ENCODE data around the gene SRGAP1.
"Not testable (repeated sequence)": the region's sequence is repeated elsewhere in the genome, so short reads cannot be mapped to it uniquely, and the experiment has no call there.

Gene SRGAP1

DNA sequence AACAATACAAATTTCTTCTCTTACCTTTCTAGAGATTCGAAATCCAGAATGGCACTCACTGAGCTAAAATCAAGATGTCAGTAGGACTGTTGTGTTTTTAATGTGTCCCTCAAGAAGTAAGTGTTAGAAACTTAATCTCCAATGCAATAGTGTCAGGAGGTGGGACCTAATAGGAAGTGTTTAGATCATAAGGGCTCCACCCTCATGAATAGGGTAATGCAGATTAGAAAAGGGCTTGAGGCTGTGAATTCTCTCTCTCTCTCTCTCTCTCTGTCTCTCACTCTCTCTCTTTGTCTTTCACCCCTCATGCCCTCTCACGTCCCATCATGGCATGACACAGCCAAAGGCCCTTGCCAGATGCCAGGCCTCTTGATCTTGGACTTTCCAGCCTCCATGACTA lies 15.6 kb upstream of the SRGAP1 start:
- no peak overlapping the region for H3K4me3 ChIP-seq (ENCODE audit: low read depth, low read length)
- DNase-seq (ENCODE audit: low read depth) = no peak

DNA sequence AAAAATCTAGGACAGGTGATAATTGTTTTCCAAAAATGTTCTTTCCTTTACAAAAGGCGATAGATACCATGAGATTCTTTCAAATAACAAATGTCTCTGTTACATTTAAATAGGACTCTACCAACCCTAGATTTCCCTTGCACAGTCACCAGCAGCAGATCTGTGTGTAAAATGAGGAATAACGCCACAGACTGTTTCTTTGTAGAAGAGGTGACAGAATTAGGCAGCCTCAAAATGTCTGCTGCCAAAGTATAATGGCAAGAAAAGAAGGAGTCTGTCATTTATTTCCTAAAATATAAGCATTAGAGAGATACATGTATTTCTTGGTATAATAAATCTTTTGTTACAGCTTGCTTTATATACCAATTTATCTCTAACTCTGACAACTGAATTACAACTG lies 8.5 kb upstream of the SRGAP1 start:
- DNase-seq (ENCODE audit: low read depth) = no peak
- H3K4me3 ChIP-seq (ENCODE audit: low read depth, low read length) = no peak overlapping the region

DNA sequence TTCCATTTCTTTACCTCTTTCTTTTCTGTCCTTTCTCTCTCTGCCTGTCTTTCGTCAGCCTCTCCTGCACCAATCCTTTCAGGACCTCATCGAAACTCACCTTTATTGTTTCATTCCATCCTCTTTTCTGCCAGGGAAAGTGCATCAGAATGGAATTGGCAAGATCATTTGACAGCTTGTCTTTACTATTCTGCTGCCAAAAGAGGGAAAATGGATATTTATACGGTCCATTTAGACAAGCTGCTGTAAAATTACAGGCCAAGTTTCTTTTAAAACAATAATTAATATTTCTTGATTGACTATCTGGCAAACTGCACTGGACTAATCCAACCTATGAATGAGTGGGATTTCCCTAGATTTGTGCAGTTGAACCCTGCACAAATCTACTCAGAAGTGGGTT lies 7.6 kb upstream of the SRGAP1 start:
- DNase-seq (ENCODE audit: low read depth) = no peak
- no peak overlapping the region for H3K4me3 ChIP-seq (ENCODE audit: low read depth, low read length)

DNA sequence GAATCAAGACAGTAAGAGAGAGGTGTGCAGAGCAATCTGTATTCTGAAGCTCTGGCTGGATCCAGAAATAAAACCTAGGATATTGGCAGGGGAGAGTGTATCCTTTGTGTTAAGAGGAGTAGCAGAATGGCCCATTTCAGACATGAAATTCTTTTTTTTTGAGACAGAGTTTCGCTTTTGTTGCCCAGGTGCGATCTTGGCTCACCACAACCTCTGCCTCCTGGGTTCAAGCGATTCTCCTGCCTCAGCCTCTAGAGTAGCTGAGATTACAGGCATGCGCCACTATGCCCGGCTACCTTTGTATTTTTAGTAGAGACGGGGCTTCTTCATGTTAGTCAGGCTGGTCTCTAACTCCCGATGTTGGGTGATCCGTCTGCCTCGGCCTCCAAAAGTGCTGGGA lies 6.1 kb upstream of the SRGAP1 start:
- H3K4me3 ChIP-seq (ENCODE audit: low read depth, low read length) = no peak overlapping the region
- DNase-seq (ENCODE audit: low read depth) = no peak

DNA sequence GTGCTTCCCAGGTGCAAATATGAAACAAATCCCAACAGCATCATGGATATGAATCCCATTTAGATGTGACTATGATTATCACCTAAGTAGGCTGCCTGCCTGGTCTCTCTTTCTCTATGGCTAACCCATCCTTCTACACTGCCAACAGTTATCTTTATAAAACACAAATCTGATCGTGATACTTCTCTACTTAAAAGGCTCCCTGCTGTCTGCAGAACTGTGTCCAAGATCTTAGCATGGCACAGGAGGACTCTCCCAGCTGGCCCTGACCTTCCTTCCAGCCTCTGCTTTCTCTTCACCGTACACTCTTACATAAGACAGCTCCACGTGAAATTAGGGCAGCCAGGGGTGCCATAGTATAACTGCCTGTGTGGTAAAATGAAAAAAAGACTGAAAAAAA lies 3.5 kb upstream of the SRGAP1 start:
- DNase-seq (ENCODE audit: low read depth) = no peak

DNA sequence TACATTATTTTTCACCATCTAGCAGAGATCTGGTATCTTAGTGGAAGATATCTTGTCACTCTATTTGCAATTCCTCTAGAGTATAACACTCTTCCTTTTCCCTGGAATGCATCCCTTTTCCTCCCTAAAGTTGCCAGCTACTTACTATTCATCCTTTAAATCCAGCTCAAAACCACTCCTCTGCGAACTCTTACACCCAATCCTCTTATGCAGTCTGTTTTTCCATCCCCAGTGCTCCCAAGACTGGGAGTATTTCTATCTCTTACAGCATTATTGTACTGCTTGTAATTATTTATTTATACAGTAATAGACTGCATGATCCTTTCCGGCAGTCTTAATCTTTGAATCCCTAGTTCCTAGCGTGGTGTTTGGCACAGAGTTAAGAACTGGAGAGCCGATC lies 2.9 kb upstream of the SRGAP1 start:
- no peak overlapping the region for H3K4me3 ChIP-seq (ENCODE audit: low read depth, low read length)
- no peak for DNase-seq (ENCODE audit: low read depth)

More for the DNA sequence above, 3.5 kb upstream of the SRGAP1 start:
- H3K4me3 ChIP-seq (ENCODE audit: low read depth, low read length) = no peak overlapping the region

DNA sequence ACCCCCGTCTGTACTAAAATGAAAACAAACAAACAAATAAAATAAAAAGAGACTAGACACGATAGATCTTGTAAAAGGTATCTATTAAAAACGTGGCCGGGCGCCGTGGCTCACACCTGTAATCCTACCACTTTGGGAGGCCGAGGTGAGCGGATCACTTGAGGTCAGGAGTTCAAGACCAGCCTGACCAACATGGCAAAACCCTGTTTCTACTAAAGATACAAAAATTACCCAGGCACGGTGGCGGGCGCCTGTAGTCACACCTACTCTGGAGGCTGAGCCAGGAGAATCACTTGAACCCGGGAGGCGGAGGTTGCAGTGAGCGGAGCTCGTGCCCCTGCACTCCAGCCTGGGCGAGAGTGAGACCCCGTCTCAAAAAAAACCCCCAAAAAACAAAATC lies 1.8 kb upstream of the SRGAP1 start:
- not testable (repeated sequence) for H3K4me3 ChIP-seq (ENCODE audit: low read depth, low read length); DNase-seq (ENCODE audit: low read depth)

DNA sequence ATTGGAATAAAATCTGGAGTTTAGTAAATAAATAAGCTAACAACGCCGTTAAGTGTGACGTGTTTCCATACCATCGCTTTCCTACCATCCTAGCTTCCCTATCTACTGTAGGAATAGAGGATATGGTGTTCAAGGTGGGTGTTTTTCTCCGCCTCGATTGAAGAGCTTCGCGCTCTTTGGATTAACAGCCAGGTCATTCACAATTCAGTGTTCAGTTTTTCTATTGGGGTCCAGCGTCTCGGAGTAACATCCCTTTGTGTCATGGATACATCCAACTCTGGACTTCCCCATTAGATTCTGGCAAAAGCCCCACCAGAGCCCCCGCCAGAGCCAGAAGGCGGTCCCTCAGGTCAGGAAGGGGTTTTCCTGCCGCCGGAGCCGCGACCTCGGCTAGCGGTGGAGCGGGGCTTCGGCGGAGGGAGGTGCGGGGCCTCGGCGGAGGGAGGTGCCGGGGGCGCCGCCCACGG lies 1.2 kb upstream of the SRGAP1 start:
- no peak for DNase-seq (ENCODE audit: low read depth)
- peak overlapping the region; percentile 94 for H3K4me3 ChIP-seq (ENCODE audit: low read depth, low read length)

DNA sequence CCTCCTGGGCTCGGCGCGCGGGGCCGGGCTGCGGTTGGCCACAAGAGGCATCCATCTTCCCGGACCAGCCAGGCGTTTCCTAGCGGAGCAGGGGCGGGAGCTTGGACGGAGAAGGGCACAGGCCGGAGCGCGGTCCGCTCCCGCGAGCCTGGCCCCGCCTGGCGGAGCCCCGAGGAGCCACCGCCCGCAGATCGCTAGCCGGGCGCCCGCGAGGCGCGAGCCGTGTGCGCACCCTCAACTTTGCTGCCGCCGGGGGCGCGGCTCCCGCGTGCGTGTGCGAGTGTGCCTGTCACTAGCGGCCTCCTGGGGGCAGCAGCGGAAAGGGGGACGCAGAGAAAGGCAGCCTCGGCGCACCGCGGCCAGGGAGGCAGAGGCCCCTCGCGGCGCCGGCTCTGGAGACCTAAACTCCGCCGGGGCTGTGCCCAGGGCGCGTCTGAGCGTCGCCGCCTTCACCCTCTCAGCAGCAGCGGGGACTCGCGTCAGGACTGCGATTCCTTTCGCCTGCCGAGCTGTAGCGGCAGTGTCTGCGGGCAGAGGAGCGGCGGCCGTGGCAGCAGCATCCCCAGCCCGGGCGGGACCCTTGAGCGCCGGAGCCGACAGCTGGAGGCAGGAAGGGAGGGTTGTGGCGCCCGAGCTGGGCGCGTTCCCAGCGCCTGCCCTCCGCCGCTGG lies 644 bp upstream of the SRGAP1 start:
- peak overlapping the region; percentile 94 for H3K4me3 ChIP-seq (ENCODE audit: low read depth, low read length)
- peak; percentile 82 for DNase-seq (ENCODE audit: low read depth)

DNA sequence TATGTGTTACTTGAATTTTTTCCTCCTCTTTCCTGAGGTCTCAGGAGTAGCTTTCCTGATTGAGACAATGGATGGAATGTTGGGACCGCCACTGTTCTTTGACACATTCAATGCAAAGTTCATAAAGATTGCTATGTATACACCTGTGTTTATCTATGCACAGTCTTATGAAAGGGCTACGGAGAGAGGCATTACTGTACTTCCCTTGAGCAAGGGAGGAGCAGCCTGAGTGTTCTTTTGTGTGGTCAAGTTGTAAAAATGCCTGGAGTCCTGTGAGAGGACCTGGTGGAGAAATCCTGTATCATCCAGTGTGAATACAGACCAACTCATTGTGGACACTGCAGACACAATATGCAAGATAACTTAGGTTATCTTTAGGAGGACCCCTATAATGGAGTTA lies 1.2 kb downstream of the SRGAP1 start:
- no peak for DNase-seq (ENCODE audit: low read depth)
- peak overlapping the region; percentile 94 for H3K4me3 ChIP-seq (ENCODE audit: low read depth, low read length)

DNA sequence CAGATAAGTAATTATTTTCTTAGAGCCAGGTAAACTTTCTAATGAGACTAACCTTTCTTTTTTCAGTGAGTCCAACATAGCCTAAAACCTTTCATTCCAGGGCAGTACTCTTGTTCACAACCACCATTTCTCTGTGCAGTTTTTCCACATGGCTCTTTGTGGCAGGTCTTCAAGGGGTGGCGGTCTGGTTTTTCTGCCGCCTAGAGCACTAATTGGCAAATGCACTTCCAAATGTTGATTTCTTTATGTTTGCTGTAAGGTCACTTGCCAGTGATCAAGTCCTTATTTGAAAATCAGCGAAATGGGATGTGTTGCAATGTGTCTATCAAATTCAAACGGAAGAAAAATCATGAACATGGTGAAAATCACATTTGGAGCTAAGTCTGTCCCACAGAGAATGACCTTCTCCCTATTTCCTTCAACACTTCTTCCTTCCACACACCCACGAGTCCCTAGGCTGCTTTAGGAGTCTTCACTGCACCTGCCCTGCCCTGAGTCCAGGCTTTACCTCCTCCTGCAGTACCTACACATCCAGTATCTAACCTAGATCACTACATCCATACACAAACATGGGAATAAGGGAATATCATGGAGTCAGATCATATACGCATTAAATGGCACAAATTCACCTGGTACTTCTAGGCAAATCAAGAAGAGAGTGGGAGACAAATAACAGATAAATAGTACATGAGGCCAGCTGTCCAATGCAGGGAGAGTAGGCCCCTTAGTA lies 1.9 kb downstream of the SRGAP1 start:
- no peak for DNase-seq (ENCODE audit: low read depth)
- peak overlapping the region; percentile 94 for H3K4me3 ChIP-seq (ENCODE audit: low read depth, low read length)

DNA sequence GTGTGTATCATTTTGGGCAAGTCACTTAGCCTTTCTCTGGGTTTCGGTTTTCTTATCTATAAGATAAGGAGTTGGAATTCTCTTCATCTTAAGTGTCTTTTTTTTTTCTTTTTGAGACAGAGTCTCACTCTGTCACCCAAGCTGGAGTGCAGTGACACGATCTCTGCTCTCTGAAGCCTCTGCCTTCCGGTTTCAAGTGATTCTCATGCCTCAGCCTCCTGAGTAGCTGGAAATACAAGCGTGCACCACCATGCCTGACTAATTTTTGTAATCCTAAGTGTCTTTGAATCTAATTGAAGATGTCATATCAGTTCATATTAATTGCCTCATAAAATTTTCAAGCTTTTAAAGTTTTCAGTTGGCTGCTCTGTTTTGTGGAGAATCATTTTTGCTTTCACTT lies 4.0 kb downstream of the SRGAP1 start:
- no peak overlapping the region for H3K4me3 ChIP-seq (ENCODE audit: low read depth, low read length)
- no peak for DNase-seq (ENCODE audit: low read depth)

DNA sequence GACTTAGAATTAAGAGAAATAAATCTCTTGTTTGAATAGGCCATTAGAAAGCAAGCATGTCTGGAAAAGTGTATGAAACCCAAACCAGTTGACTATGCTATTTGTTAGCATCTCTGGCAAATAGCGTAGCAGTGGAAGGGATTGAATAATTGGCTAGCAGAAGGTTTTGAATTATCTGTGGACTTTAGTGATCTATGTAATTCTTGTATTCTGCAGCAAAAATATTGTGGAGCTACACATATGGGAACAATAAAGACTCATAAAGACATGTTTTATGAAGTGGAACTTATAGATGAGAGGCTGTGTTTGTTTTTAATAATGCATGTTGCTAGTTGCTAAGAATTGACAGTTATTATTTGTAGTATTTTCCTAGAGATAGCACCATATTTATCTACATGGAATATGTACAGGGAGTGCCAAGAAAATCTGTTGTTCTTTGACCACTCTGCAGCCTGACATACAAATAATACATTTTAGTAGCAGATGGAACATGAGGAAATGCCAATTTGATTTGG lies 4.7 kb downstream of the SRGAP1 start:
- no peak for DNase-seq (ENCODE audit: low read depth)
- no peak overlapping the region for H3K4me3 ChIP-seq (ENCODE audit: low read depth, low read length)

DNA sequence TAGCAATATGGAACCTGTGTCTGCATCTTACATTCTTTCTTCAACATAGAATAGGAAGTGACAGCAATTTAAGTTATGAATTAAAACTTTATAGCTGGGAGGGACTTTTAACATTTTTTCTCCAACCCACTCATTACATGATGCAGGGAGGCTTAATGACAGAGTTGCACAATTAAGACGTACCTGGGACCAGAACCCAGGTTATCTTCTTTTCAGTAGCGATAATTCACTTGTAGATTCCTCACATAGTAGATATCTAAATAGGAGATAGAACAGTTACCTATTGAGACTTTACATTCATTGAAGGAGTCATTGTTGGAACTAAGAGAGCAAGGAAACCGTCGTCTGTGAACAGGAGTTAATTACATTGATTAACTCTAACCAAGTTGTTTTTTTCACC lies 5.1 kb downstream of the SRGAP1 start:
- no peak for DNase-seq (ENCODE audit: low read depth)

DNA sequence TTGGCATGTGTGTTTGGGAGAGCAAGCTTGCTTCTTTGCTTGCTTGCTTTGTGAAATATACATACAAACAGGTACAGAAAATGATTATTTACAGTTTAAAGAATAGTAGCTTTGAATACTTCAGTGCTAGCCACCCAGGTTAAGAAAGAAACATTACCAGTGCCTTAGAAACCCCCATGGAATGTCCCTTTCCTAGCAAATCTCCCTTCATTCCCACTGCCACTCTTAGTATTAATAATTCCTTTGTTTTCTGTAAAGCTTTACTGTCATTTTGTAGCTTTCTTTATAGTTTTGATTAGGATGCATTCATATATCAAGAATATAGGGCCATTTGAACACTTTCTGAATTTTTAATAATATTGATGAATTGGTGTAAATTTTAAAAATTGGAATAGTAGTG lies 9.5 kb downstream of the SRGAP1 start:
- no peak for DNase-seq (ENCODE audit: low read depth)
- H3K4me3 ChIP-seq (ENCODE audit: low read depth, low read length) = no peak overlapping the region

More for the DNA sequence above, 5.1 kb downstream of the SRGAP1 start:
- no peak overlapping the region for H3K4me3 ChIP-seq (ENCODE audit: low read depth, low read length)

DNA sequence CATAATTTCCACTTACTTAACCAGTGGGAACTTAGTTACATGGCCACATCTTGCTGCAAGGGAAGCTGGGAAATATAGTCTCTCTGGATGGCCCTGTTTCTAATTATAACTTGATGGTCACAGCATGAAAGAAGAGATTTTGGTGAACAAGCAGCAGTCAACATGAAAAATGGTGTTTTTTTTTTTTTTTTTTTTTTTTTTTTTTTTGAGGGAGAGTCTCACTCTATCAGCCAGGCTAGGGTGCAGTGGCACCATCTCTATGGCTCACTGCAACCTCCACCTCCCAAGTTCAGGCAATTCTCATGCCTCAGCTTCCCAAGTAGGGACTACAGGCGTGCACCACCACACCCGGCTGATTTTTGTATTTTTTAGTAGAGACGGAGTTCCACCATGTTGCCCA lies 10.8 kb downstream of the SRGAP1 start:
- no peak for DNase-seq (ENCODE audit: low read depth)
- H3K4me3 ChIP-seq (ENCODE audit: low read depth, low read length) = no peak overlapping the region

DNA sequence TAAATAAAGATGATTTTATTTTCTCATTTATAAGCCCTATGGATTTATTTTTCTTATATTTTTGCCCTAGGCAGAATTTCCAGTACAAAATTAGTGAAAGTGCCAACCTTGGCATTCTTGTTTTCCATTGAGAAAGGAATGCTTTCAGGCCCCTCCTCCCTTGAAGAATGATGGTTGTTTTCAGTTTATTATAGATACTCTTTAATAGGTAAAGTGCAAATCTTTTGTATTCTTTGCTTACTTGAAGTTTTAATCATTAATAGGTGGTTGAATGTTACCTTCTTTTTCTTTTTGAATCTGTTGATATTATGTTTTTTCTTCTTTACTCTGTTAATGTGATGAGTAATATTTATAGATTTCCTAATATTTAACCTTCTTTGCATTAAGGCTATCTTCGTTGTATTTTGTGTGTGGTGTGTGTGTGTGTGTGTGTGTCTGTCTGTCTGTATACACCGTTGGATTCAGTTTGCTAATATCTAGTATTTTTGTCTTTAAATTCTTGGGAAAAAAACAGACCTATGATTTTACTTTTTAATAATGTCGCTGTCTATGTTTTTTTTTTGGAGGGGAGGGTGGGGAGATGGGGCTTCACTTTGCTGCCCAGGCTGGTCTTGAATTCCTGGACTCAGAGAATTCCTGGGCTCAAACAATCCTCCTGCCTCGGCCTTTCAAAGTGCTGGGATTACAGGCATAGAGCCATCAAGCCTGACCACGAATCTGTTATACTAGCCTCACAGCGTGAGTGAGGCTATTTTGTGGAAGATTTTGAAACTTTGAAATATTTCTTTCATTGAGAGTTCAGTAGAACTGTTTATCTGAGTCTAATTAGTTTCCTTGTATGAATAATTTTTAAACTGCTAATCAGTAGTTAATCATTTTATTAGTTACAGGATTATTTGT lies 13.5 kb downstream of the SRGAP1 start:
- H3K4me3 ChIP-seq (ENCODE audit: low read depth, low read length) = no peak overlapping the region
- DNase-seq (ENCODE audit: low read depth) = no peak

DNA sequence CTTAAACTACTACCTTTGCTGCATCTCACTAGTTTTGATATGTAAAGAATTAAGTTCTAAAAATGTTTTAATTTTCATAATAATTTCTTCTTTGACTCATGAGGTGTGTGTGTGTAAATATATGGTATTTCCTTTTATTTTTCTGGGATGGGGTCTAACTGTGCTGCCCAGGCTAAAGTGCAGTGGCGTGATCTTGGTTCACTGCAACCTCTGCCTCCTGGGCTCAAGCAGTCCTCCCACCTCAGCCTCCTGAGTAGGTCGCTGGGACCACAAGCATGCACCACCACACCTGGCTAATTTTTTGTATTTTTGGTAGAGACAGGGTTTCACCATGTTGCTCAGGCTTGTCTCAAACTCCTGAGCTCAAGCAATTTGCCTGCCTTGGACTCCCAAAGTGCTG lies 15.4 kb downstream of the SRGAP1 start:
- not testable (repeated sequence) for DNase-seq (ENCODE audit: low read depth); H3K4me3 ChIP-seq (ENCODE audit: low read depth, low read length)

DNA sequence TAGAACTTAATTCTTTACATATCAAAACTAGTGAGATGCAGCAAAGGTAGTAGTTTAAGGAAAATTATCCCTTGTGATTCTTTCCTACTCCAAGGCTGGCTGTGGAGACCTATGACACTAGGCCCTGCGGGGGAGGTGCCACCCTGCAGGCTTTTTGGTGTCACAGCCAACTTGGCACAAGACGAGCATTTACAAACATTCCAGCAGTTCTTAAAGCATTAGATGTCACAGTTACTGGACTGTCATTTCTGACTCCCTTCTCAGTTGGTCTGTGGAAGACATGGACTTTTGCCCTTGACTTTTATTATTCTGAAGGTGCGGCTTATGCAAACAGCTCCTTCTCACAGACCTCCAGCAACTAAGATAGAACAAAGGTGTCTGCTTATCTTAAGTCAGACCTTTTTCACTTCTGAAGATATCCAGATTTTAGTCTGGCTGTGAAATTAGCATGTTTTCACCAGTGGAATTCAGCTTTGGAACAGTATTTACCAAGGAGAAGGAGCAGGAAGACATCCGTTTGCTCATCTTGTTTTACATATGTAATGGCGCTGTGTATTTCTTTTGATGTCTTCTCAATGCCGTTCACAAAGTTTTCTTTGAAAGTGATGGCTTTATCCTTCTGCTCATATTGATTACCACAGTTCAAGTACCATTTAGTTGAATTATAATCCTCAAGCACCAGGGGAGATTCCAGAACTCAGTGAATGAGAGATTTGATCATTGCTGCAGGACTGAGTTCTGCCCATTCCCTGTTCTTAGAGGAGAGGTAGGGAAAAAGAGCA lies 17.9 kb downstream of the SRGAP1 start:
- no peak for DNase-seq (ENCODE audit: low read depth)
- H3K4me3 ChIP-seq (ENCODE audit: low read depth, low read length) = no peak overlapping the region

DNA sequence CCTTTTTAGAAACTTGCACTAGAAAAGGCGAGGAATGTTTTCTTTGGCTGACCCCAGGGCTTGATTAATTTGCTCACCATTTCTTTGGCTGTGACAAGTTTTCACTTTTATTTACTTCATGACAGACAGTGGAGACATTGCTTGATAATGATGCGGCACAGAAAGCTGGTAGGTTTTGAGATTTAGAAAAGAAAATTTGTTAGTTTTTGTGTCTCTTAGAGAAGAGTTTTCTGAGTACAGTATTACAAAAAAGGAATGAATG lies 18.4 kb downstream of the SRGAP1 start:
- no peak for DNase-seq (ENCODE audit: low read depth)
- no peak overlapping the region for H3K4me3 ChIP-seq (ENCODE audit: low read depth, low read length)
